ENCODE results near the gene ALDH2.

DNA sequence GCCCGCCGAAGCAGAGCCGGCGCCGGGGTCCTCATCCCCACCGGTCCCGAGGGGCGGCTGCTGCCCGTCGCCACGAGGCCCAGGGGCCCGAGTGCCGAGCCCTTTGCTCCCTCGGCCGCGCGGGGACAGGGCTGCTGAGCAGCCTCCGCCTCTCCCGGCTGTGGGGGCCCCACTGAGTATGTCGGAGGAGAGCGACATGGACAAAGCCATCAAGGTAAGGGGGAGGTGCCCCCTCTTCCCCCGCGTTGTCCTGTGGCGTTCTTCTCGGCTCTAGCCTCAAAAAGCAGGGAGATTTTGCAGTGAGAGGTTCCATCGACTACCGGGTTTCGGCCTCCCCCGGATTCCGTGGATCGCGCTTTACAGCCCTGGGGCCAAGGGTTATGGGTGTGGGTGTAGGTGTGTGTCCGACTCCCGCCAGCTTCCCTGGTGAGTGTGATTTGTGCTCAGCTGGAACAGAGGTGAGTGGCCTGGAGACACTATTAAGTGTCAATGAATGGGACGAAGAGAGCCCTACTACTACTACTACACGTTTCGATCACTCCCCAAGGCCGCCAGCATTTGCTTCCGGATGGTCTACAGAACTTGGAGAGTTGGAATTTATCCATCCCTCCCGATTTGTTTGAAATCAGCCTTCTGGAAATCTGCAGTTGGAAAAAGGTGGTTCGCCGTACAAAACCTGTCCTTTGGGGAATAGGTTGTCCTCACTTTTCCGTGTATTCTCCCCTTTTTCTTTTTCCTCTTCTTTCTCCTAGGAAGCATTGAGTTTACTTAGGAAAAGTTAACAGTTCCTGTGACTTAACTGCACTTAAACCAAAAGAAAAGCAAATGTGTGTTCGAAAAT lies 76.0 kb downstream of the ALDH2 start:
- TF ChIP-seq, protein P1, sequence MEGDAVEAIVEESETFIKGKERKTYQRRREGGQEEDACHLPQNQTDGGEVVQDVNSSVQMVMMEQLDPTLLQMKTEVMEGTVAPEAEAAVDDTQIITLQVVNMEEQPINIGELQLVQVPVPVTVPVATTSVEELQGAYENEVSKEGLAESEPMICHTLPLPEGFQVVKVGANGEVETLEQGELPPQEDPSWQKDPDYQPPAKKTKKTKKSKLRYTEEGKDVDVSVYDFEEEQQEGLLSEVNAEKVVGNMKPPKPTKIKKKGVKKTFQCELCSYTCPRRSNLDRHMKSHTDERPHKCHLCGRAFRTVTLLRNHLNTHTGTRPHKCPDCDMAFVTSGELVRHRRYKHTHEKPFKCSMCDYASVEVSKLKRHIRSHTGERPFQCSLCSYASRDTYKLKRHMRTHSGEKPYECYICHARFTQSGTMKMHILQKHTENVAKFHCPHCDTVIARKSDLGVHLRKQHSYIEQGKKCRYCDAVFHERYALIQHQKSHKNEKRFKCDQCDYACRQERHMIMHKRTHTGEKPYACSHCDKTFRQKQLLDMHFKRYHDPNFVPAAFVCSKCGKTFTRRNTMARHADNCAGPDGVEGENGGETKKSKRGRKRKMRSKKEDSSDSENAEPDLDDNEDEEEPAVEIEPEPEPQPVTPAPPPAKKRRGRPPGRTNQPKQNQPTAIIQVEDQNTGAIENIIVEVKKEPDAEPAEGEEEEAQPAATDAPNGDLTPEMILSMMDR (IDR thresholded peaks at IDR 0.05), result no peak
- TF ChIP-seq EZH2 (IDR thresholded peaks at IDR 0.05; ENCODE audit: borderline replicate concordance, insufficient read depth, low read depth, low read length, poor library complexity, severe bottlenecking), result no peak

Measured in B cell (primary cell).